Stimulated activated CD8-positive, alpha-beta memory T cell treated with anti-CD3 and anti-CD28 coated beads, Interleukin-15, amount 100 ng/mL, for 48 hours (primary cell): ENCODE results near the gene REEP1.
A peak's percentile ranks its signal among the peaks of the same experiment; 100 is the strongest.
"Not testable (repeated sequence)": the region's sequence is repeated elsewhere in the genome, so short reads cannot be mapped to it uniquely, and the experiment has no call there.

Experiments
- DNase-seq, 2 donors: peaks; one replicate each; pipeline ENCODE4 v3.0.0-alpha.2; 2020; ENCODE audit warnings: low read depth in 2 of 2

Gene REEP1

DNA sequence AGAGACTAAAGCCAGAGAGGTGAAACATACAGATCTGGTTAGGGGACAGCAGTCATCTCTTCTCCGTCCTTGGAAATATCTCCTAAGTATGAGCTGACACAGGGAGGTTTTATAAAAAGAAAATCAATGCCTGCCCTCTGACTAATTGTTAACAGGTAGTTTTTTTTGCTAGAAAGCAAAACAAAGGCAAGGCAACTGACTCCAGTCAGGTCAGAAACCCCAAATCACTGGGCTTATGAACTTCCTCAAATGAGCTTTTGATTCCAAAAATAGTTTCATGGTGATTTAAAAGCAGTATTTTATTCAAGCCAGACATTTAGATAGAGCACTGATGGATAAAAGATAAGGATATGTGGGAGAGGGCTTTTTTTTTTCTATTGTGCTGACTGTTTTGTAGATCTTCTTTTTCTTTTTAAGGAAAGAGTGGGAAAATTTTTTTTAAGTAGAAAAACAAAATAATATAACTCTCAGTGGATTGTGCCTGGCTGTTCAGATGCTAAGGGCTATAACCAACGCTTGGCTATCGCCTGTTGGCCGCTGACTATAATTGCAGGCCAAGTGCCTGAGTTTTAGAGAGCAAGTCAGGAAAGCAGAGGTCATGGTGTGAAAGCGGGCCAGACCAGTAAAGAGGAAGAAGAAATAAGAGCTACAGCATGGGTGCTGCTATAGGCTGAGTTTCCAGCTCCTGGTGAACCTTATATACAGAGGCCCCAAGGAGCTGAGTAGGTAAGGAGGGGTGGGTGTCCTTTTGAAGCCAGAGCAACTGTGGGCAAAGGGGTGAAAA is 93.3 kb downstream of the REEP1 start:
- no peak for DNase-seq

DNA sequence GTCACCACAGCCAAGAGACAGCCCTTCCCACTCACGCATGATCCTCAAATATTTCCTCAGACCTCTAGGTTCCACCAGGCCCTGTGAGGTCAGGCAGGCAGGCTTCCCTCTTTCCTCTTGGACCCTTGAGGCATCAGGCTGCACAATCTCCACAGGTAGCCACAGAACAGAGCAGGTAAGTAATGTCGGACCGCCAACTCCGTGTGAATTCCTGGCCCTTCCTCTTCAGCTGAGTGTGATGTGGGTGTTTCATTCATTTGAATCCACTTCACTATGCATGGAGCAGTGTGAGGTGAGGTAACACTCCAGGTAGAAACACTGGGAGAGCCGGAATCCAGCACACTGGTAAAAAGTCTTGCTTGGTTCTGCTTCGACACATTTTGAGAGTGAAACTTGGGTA is 94.2 kb downstream of the REEP1 start:
- DNase-seq, result no peak

- DNase-seq, result no peak
Measured at GRCh38 chr2:86241611-86242010, 95.8 kb downstream of the REEP1 start.

DNA sequence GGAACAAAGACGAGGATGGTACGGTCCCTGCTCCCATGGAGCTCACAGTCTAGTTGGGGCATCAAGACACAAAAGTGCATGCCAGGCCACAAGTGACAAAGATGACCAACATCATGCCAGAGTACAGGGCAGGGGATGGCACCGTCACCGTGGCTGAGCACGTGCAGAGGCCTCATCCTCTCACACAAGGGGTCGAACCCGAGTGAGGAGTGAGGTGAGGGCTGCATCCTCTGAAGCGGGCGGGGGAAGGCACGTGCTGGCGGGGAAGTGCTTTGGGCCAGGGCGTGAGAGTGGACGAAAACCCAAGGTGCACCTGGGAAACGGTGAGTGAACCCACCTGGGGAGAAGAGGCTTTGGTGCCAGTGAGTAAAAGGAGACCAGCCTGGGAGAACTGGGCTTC is 97.2 kb downstream of the REEP1 start:
- no peak for DNase-seq

- DNase-seq, result no peak
Measured at GRCh38 chr2:86239745-86240144, 97.7 kb downstream of the REEP1 start.

GRCh38 chr2:86239326-86239725 is 98.1 kb downstream of the REEP1 start:
- no peak for DNase-seq

- DNase-seq, result peak in 1 of 2 donors; percentile 33
Measured at GRCh38 chr2:86238354-86238753, 99.1 kb downstream of the REEP1 start.

GRCh38 chr2:86237172-86237571 is 100.3 kb downstream of the REEP1 start:
- DNase-seq, result no peak

DNA sequence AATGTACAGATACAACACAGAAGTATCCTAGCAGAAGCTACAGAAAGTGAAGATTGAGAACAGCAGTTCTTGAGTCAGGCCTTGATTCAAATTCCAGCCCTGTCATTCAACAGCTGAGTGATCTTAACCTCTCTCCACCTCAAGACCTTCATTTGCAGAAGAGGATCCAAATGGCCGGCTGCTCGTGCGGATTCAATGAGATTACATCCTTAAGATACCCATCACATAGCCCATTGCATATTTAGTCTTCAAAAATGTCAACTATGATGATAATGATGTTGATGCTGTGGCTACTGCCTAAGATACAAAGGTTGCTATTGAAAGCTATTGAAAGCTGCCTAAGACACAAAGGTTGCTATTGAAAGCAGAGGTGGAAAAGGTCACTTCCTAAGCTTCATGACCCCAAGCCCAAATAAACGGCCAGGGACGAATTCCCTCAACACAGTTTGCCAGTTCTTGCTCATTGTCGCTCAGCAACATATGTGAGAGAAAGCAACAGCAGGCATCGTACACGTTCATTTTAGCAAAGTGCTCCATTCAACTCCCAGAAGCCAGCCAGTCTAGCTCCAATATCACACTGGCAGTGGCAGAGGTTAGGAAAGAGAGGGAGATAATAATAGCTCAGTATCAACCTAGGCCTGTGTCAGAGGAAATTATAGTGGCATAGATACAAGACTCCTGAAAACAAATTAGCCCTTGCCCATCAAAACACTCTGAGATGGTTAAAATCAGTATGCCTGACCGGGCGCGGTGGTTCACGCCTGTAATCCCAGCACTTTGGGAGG is 102.0 kb downstream of the REEP1 start:
- DNase-seq, result no peak

DNA sequence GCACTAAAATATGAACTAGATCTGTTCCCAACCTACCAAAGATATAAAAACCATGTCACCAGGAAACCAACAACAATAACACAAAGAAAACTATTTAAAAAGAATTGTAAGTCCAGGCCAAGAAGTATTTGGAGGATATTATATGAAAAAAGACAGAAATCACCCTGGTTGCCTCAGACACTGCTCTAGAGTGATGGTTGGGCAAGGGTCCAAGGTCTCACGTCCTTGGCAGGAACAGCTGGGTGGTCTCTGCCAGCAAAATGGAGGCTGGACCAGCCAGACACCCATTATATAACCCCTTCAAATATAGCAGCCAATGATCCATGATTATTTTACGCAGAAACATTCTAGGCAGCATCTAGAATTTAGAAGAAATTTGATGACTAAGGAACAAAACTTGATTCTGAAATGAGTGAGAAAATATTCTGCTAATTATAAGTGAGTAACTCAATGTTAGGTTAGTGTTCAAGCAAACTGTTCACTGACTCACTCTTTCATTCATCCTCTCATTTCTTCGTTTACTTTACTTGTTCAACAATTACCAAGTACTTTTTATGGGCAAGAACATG is 102.8 kb downstream of the REEP1 start:
- DNase-seq, result no peak

DNA sequence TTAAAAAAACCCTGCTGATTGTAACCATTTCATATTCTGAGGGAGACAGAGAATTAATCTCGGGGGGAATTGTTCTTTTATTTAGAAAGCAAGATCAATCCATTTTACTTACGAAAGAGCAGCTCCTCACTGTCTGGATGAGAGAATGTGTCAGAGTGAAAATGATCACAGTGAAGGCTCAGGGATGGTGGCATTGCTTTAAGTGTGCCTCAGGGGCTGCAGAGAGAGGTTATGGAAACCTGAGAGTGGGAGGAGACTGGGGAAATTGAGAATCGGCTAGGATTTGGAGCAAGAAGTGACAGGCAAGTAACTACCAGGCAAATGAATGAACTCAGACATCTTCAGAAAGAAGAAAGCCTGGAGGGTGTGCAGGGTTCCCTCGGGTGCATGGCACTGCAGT is 104.0 kb downstream of the REEP1 start:
- no peak for DNase-seq

DNA sequence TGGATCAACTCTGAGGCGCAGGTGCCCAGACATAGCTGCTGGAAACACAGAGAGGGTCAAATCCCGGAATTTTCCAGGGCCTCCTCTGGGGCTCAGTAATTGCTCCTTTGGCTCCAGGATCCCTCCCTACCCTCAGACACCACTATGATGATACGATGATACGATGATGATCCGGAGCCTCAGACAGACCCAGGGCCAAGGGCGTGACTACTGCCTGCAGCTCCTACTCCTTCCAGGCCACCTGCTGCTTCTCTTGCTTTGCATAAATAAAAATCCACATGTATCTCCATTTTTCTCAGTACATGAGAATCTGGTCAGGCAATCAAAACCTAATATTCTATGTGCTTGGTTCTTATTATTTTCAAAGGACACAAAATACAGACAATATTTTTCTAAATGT is 104.5 kb downstream of the REEP1 start:
- no peak for DNase-seq

DNA sequence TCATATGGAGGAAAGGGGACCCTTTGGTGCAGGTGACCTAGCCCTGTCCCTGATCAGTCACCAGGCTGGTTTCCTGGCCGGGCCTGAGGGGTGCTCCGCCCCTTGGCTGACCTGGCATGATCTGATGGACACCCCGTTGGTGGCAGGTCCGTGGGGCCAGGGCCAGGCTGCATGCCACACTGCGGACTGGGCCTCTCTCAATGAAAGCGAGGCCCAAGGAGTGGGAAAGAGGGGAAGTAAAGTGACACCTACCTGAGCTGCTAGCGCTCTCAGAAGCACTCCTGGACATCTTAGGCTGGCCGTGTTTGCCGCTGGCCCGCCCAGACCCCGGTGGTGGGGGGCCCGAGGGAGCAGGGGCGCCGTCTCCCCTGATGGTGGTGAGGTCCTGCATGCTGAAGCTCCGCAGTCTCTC is 105.0 kb downstream of the REEP1 start:
- DNase-seq, result no peak

GRCh38 chr2:86231680-86232372 is 105.6 kb downstream of the REEP1 start:
- DNase-seq, result no peak

- DNase-seq, result no peak
Measured at GRCh38 chr2:86230961-86231360, 106.5 kb downstream of the REEP1 start.

- DNase-seq, result no peak
Measured at GRCh38 chr2:86229221-86229620, 108.2 kb downstream of the REEP1 start.

DNA sequence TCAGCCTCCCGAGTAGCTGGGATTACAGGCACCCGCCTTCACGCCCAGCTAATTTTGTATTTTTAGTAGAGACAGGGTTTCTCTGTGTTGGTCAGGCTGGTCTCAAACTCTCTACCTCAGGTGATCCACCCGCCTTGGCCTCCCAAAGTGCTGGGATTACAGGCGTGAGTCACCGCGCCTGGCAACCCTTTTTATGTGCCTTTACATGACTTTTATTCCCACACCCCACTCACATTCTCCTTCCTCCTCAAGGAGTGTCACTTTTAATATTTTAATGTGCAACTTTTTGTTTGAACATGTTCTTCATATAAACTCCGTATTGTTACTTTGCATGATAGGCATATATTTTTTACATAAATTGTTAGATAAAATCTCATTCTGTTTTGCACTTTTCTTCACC is 108.9 kb downstream of the REEP1 start:
- DNase-seq, result not testable (repeated sequence)

DNA sequence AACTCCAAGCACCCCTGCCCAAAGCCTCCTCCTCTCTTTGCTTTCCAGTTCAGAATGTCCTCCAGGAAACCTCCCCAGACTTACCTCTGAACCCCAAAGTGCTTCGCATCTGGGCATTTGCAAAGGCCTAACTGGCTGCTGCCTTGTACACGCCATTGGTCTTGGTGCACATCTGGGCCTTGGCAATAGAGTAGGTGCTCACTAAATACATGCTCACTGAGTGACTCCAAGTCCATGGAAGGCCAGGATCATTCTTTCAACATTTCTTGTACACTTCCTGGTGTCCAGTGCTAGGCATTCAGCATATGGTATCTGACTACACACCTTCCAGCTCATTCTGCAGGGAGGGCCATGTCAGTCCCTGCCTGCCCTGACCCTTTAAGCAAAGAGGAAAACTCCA is 109.7 kb downstream of the REEP1 start:
- no peak for DNase-seq

DNA sequence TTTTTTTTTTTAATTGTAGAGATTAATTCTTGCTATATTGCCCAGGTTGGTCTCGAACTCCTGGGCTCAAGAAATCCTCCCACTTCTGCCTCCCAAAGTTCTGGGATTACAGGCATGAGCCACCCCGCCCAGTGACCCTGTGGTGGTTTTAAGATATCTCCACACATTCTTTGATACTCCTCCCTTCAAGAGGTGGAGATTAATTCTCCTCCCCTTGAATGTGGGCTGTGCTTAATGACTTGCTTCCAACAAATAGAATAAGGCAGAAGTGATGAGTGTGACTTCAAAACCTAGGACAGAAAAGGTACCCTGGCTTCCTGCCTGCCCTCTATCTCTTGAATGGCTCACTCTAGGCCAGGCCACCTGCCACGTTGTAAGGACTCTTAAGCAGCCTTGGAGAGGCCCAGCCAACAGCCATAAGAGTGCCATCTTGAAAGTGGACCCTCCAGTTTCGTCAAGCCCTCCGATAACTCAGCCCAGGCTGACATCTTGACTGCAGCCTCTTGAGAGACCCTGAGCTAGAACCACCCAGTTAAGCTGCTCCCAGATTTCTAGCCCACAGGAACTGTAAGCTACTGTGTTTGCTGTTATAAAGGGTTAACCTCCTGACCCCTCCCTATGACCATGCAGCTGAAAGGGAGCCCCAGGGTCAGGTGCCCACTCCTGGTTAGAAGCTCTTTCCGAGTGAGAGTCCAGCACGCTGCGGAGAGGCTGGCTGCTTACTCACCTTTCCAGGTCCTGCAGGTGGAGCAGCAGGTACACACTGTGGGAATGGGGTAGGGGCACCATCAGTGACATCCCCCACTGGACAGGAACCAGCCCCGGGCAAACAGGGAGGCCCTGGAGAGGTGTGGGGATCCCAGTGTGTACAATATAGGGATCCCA is 110.5 kb downstream of the REEP1 start:
- no peak for DNase-seq

GRCh38 chr2:86226070-86226469 is 111.4 kb downstream of the REEP1 start:
- DNase-seq, result no peak

DNA sequence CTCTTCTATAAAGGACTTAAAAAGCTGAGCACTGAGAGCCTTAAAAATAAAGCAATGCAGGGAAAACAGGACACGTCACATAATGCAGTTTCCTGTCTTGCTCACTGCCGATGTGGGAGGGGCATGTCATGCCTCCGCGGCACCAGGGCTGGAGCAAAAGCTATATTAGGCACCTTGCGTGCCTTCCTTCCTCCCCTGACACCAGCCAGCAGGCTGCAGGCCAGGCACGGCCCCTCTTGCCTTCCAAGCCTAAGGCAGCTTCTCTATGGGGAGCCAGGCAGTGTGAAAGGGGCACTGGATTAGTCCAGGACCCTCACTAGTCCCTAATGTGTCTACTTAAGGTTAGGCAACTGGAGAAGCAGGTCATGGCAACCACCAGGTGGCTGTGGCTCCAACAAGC is 111.8 kb downstream of the REEP1 start:
- DNase-seq, result peak in 1 of 2 donors; percentile 35
